ENCODE data around the gene ANAPC2.

ANAPC2 gene

GRCh38 chr9:137130176-137130755 lies 58.1 kb downstream of the ANAPC2 start:
- in situ Hi-C loops (cut with MboI; ENCODE audit: low sequenced_read_pairs) = no loop called here

GRCh38 chr9:137129456-137130175 lies 58.7 kb downstream of the ANAPC2 start:
- in situ Hi-C loops (cut with MboI; ENCODE audit: low sequenced_read_pairs) = loop anchor here (10.0 kb wide), 1 partner anchor 95 kb away; the partner anchor contains the start of genes CYSRT1, RNF208 and RNF224

GRCh38 chr9:137128862-137129455 lies 59.4 kb downstream of the ANAPC2 start:
- in situ Hi-C loops (cut with MboI; ENCODE audit: low sequenced_read_pairs) = loop anchor here (10.0 kb wide), 1 partner anchor 96 kb away; the partner anchor contains the start of genes CYSRT1, RNF208 and RNF224

- in situ Hi-C loops (cut with MboI; ENCODE audit: low sequenced_read_pairs) = loop anchor here (10.0 kb wide), 1 partner anchor 96 kb away; the partner anchor contains the start of genes CYSRT1, RNF208 and RNF224
These were observed 60.0 kb downstream of the ANAPC2 start for GRCh38 chr9:137128158-137128861.

- in situ Hi-C loops (cut with MboI; ENCODE audit: low sequenced_read_pairs) = loop anchor here (10.0 kb wide), 1 partner anchor 97 kb away; the partner anchor contains the start of genes CYSRT1, RNF208 and RNF224
These were observed 60.8 kb downstream of the ANAPC2 start for GRCh38 chr9:137127301-137128157.

- in situ Hi-C loops (cut with MboI; ENCODE audit: low sequenced_read_pairs) = loop anchor here (10.0 kb wide), 1 partner anchor 98 kb away; the partner anchor contains the start of genes CYSRT1, RNF208 and RNF224
These were observed 61.6 kb downstream of the ANAPC2 start for GRCh38 chr9:137126786-137127185.
